Activated effector memory CD4-positive, alpha-beta T cell treated with anti-CD3 and anti-CD28 coated beads, Interleukin-2, amount 50 U/mL, for 16 hours (primary cell): ENCODE results near the gene MAD1L1.

Experiments used
- DNase-seq: peaks from one replicate; pipeline ENCODE4 v3.0.0-alpha.2; 2020

MAD1L1 gene

GRCh38 chr7:2053395-2053794 is 179.3 kb downstream of the MAD1L1 start:
- DNase-seq = no peak

GRCh38 chr7:2052657-2053048 is 180.1 kb downstream of the MAD1L1 start:
- DNase-seq = no peak

GRCh38 chr7:2051707-2052656 is 180.8 kb downstream of the MAD1L1 start:
- DNase-seq = no peak

GRCh38 chr7:2050511-2050866 is 182.3 kb downstream of the MAD1L1 start:
- DNase-seq = no peak

DNA sequence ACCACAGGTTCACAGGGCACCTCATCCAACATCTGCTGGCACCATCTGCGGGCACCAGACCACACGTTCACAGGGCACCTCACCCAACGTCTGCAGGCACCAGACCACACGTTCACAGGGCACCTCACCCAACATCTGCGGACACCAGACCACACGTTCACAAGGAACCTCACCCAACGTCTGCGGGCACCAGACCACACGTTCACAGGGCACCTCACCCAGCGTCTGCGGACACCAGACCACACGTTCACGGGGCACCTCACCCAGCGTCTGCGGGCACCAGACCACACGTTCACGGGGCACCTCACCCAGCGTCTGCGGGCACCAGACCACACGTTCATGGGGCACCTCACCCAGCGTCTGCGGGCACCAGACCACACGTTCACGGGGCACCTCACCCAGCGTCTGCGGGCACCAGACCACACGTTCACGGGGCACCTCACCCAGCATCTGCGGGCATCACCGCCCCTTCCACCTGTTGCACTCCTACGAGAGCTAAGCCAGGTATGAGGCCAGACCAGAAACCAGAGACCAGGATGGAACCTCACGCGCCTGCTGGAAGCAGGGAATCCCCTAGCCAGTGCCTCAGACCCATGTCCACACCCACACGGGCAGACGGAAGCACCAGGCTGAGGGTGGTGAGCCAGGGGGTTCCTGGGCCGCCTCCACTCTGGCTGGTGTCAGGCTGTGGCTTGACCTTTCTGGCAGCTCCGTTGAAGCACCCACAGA is 182.8 kb downstream of the MAD1L1 start:
- no peak for DNase-seq

- DNase-seq = no peak
Observed at GRCh38 chr7:2049111-2049781, 183.5 kb downstream of the MAD1L1 start.

GRCh38 chr7:2048531-2048930 is 184.2 kb downstream of the MAD1L1 start:
- no peak for DNase-seq

DNA sequence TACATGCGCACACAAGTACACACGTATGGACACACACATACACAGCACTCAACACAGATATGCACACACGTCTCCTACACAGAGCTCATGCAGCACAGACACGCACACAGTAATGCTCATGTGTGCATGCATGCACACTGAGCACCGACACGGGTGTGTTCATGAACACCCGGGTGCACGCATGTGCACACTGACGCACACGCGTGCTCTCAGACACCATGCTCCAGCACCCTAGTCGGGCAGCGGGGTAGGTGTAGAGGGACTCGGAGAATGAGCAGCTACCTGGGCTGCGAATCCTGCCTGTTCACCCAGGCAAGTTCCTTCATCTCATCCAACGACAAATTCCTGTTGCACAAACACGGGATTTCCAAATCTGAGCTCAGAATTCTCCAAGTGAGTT is 184.7 kb downstream of the MAD1L1 start:
- no peak for DNase-seq

- DNase-seq = peak; percentile 49
Observed at GRCh38 chr7:2046581-2047565, 185.9 kb downstream of the MAD1L1 start.

GRCh38 chr7:2045559-2046405 is 187.0 kb downstream of the MAD1L1 start:
- DNase-seq = peak; percentile 54

GRCh38 chr7:2044883-2045471 is 187.8 kb downstream of the MAD1L1 start:
- peak; percentile 55 for DNase-seq

GRCh38 chr7:2044311-2044882 is 188.3 kb downstream of the MAD1L1 start:
- DNase-seq = peak; percentile 55

- peak; percentile 44 for DNase-seq
Observed at GRCh38 chr7:2043316-2044039, 189.3 kb downstream of the MAD1L1 start.

- DNase-seq = peak; percentile 46
Observed at GRCh38 chr7:2042650-2043049, 190.1 kb downstream of the MAD1L1 start.

GRCh38 chr7:2041496-2042367 is 191.0 kb downstream of the MAD1L1 start:
- peak; percentile 55 for DNase-seq

- DNase-seq = no peak
Observed at GRCh38 chr7:2040893-2041270, 191.9 kb downstream of the MAD1L1 start.

GRCh38 chr7:2040201-2040892 is 192.4 kb downstream of the MAD1L1 start:
- DNase-seq = no peak
